Measurements from ENCODE around the gene SPAG17.
A peak's percentile ranks its signal among the peaks of the same experiment; 100 is the strongest.

SPAG17 gene

DNA sequence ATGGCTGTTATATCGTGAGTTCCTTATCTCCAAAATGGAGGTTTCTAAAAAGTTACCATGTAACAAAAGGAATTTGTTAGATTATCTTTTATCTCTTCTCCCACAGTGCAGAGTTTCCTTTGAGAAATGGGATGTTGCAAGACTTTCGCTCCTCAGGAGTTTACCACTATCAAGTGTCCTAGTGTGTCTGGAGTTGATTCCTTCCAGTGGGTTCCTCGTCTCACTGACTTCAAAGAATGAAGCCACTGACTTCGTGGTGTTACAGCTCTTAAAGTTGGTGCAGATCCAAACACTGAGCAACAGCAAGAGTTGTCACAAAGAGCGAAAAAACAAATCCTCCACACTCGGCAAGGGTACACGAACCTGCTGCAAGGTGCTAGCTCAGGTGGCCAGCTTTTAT is 37.0 kb downstream of the SPAG17 start:
- H3K9me3 Mint-ChIP-seq = no peaks in the 10 kb centered on the region
- H3K27me3 Mint-ChIP-seq = peaks cover 4% of the 10 kb centered on the region
- H3K36me3 Mint-ChIP-seq (ENCODE audit: low read depth) = no peaks in the 10 kb centered on the region
- no peaks in the 10 kb centered on the region for H3K4me1 Mint-ChIP-seq (ENCODE audit: low read depth)
- DNase-seq = no peak
- H3K27ac Mint-ChIP-seq = no peak overlapping the region
- no peak overlapping the region for H3K4me3 Mint-ChIP-seq

DNA sequence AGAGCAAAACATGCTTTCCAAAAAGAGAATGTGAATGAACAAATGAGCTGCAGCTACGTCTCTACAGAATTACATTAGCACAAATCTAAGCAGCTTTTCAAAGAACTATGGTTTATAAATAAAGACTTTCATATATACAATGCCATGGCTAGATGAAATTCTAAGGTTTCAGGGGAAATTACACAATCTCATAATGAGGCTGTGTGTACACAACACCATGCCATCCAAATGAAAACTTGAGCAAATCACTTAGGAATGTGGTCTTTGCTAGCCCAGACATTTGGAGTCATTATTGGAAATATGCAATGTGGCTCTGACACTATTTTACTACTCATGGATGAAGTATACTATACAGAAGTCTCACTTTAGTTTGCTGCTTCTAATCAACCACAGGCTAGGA is 37.5 kb downstream of the SPAG17 start:
- Mint-ChIP-seq H3K9me3 (no peaks in the 10 kb centered on the region), H3K27me3 (peaks cover 4% of the 10 kb centered on the region), H3K36me3 (ENCODE audit: low read depth) (no peaks in the 10 kb centered on the region), H3K27ac (no peak overlapping the region), H3K4me3 (no peak overlapping the region), H3K4me1 (ENCODE audit: low read depth) (no peaks in the 10 kb centered on the region)
- DNase-seq = no peak

DNA sequence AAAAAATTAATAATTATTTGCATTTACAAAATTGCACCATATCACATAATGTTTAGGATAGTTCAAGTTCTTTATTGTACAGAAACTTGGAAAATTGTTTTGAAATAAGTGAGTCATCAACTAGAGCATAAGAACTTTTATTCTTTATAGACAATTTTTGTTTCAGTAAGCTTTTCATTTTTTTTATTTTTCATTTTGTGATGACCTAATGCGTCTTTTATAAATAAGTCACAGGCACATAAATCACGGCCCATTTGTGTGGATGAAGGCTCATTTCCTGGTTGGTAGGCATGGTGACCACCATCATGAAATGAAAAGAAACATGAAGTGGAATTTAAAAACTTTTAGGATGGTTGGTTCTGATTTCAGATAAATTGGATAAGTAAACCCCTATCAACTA is 39.3 kb downstream of the SPAG17 start:
- H3K27me3 Mint-ChIP-seq = peaks cover 4% of the 10 kb centered on the region
- no peaks in the 10 kb centered on the region for H3K4me1 Mint-ChIP-seq (ENCODE audit: low read depth)
- no peak overlapping the region for H3K4me3 Mint-ChIP-seq
- H3K9me3 Mint-ChIP-seq = no peaks in the 10 kb centered on the region
- DNase-seq = no peak
- H3K36me3 Mint-ChIP-seq (ENCODE audit: low read depth) = no peaks in the 10 kb centered on the region
- no peak overlapping the region for H3K27ac Mint-ChIP-seq

DNA sequence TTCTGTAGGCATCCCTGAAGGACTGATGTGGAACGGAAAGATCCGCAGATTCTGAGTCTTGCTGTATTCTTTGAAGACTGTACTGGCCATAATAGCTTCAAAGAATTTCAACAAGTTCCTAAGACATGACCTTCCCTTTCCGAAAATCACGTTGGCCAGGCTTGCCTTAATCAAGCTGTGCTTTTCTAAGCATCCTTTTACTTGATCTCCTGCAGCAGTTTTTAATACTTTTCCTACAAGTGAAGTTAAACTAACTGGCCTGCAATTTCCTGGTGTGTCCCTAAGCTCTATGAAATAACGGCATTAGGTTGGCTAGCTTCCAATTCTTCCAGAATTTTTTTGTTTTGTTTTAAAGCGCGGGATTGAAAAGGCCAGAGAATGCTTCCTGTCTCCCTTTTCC is 40.3 kb downstream of the SPAG17 start:
- Mint-ChIP-seq H3K9me3 (peaks cover under 1% of the 10 kb centered on the region), H3K27me3 (peaks cover 4% of the 10 kb centered on the region), H3K27ac (no peak overlapping the region), H3K36me3 (ENCODE audit: low read depth) (no peaks in the 10 kb centered on the region), H3K4me3 (no peak overlapping the region), H3K4me1 (ENCODE audit: low read depth) (no peaks in the 10 kb centered on the region)
- DNase-seq = no peak

DNA sequence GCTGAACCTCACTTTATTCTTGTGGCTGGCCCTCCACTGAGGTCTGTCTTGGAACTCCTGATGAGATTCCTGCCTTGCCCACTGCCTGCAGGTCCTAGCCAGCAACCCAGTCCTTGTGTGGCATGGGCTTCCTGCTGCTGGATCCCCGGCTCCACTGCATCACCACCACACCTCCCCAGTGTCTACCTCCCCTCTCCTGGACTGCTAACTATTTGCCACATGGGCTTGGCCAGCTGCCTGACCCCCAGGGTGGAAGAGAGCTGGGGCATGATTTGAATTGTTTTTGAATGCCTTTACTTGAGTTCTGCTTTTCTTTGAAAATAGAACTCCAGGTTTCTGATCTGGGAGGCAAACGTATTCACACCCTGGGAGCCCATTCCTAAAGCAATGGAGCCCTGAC is 41.2 kb downstream of the SPAG17 start:
- Mint-ChIP-seq H3K9me3 (peaks cover 3% of the 10 kb centered on the region), H3K27me3 (peaks cover 4% of the 10 kb centered on the region), H3K4me1 (ENCODE audit: low read depth) (no peaks in the 10 kb centered on the region), H3K27ac (no peak overlapping the region), H3K36me3 (ENCODE audit: low read depth) (no peaks in the 10 kb centered on the region), H3K4me3 (no peak overlapping the region)
- no peak for DNase-seq

DNA sequence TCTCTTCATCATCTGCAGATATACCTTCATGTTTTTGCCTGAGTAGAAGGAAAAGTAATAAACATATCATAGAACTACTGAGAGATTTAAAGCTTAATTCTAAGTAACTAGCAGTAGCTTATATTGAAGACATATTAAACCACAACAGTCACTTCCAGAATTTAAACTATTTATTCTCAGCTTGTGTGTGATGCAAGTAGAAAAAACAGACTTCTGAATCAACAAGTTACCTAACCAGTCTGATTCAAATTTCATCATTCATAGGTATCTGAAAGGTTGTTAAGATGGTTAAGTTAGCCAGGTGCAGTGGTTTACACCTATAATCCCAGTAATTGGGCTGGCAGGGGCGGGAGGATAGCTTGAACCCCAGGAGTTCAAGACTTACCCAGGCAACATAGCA is 41.9 kb downstream of the SPAG17 start:
- Mint-ChIP-seq H3K27ac (no peak overlapping the region), H3K4me1 (ENCODE audit: low read depth) (no peaks in the 10 kb centered on the region), H3K27me3 (peaks cover 4% of the 10 kb centered on the region), H3K36me3 (ENCODE audit: low read depth) (no peaks in the 10 kb centered on the region), H3K9me3 (peaks cover 3% of the 10 kb centered on the region), H3K4me3 (no peak overlapping the region)
- DNase-seq = no peak

DNA sequence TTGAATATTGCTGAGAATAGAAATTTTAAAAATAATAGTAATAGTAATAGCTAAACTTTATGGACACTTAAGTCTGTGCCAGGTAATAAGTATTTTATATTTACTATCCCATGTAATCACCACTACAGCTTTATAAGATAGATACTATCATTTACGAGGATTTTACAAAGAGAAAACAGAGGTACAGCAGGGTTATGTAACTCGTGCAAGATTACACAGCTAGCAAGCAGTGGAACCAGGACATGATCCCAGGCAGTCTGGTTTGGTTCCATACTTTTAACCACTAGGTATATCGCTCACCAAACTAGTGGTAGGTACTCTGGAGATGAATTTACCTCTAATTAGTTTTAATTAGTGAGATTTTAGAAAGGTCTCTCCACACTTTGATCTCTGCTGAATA is 42.5 kb downstream of the SPAG17 start:
- Mint-ChIP-seq H3K4me1 (ENCODE audit: low read depth) (no peaks in the 10 kb centered on the region), H3K27ac (no peak overlapping the region), H3K4me3 (no peak overlapping the region), H3K36me3 (ENCODE audit: low read depth) (no peaks in the 10 kb centered on the region), H3K9me3 (peaks cover 3% of the 10 kb centered on the region), H3K27me3 (peaks cover 7% of the 10 kb centered on the region)
- DNase-seq = no peak

DNA sequence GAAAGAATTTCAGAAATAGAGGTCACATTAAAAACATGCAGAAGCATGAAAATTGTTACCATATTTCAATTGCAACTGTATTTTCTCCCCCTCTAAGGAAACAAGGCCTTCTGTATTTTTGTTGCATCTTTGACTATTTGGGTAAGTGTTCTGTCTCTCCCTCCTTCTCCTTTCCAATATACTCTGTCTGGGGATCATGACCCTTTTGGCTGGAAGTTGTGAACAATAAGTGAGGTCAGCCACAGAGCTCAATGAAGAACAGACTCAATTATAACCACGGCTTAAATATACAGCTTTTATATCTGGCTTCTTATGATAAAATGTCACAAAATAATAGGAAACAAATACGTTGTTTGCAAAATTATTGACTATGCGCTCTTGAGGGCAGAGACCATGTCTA is 47.1 kb downstream of the SPAG17 start:
- Mint-ChIP-seq H3K36me3 (ENCODE audit: low read depth) (no peaks in the 10 kb centered on the region), H3K4me3 (no peak overlapping the region), H3K4me1 (ENCODE audit: low read depth) (peaks cover 7% of the 10 kb centered on the region), H3K9me3 (peaks cover 3% of the 10 kb centered on the region), H3K27me3 (peaks cover 22% of the 10 kb centered on the region), H3K27ac (no peak overlapping the region)
- no peak for DNase-seq

DNA sequence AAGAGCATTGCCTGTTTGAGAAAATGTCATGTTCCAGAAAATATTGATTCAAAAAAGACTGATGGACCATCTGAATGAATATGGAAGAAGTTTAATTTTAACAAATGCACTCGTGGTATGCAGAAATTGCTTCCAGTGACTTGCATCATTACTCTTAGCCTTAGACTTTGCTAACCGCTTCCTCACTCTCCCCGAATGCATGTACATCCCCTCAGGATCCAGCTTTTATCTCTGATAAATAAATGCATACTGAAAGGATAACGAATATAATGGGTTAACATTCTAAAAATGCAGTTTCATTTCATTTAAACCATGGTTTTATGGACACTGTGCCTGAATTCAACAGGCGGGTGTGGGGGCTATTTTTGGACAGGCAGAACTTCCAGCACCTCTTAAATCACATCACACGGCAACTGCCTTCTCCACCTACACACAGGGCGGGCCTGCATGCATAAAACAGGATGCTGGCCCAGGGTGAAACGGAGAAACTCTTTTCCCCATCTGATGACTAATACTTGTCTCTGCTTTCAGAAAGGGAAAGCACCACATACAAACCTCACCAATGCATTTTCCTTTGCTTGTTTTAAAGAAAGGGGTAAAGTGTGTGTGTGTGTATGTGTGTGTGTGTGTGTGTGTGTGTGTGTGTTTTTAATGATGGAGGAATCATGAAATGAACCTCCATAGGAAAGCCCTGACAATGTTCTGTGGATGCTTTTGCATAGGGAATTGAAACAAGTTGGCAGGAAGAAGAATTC is 48.7 kb downstream of the SPAG17 start:
- Mint-ChIP-seq H3K27ac (no peak overlapping the region), H3K4me3 (no peak overlapping the region), H3K36me3 (ENCODE audit: low read depth) (no peaks in the 10 kb centered on the region), H3K27me3 (peaks cover 25% of the 10 kb centered on the region), H3K9me3 (peaks cover 3% of the 10 kb centered on the region), H3K4me1 (ENCODE audit: low read depth) (peaks cover 7% of the 10 kb centered on the region)
- peak; percentile 34 for DNase-seq

DNA sequence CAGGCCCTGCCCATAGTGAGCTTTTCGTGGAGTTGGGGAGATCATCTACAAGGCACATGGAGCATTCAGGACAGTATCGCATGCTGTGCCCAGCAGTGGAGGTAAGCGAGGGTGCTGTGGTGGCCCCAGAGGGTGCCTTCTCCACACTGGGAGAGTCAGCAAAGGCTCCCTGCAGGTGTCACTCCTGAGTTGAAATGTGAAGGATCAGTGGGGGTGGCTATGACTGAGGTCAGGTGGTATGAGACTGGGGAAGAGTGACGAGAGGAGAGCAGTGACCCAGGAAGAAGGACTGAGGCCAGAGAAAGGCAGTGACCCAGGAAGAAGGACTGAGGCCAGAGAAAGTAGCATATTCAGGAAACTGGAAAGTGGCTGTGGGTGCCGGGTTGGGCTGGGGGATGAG is 53.0 kb downstream of the SPAG17 start:
- peaks cover 22% of the 10 kb centered on the region for H3K27me3 Mint-ChIP-seq
- H3K4me3 Mint-ChIP-seq = no peak overlapping the region
- no peaks in the 10 kb centered on the region for H3K9me3 Mint-ChIP-seq
- DNase-seq = no peak
- H3K27ac Mint-ChIP-seq = no peak overlapping the region
- peaks cover 7% of the 10 kb centered on the region for H3K4me1 Mint-ChIP-seq (ENCODE audit: low read depth)
- H3K36me3 Mint-ChIP-seq (ENCODE audit: low read depth) = no peaks in the 10 kb centered on the region

DNA sequence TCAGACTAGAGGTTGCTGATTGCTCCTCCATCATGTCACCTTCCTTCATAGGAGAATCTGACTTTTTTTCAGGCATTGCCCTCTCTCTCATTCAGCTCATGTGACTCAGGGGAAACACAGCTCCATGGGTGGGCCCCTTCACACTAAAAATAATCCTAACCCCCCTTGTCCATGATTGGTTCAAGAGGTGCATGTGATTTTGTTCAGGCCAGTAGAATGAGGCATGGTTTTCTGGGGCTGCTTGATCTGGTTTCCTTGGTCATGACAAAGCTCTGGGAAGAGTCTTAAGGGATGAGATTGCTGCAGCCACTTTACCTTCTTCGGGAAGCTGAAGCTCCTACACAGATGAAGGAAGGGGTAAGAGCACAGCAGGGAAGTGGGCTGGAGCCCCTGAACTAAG is 56.3 kb downstream of the SPAG17 start:
- Mint-ChIP-seq H3K4me1 (ENCODE audit: low read depth) (no peaks in the 10 kb centered on the region), H3K4me3 (no peak overlapping the region), H3K9me3 (peaks cover 3% of the 10 kb centered on the region), H3K27ac (no peak overlapping the region), H3K36me3 (ENCODE audit: low read depth) (no peaks in the 10 kb centered on the region), H3K27me3 (peaks cover 13% of the 10 kb centered on the region)
- DNase-seq = no peak

DNA sequence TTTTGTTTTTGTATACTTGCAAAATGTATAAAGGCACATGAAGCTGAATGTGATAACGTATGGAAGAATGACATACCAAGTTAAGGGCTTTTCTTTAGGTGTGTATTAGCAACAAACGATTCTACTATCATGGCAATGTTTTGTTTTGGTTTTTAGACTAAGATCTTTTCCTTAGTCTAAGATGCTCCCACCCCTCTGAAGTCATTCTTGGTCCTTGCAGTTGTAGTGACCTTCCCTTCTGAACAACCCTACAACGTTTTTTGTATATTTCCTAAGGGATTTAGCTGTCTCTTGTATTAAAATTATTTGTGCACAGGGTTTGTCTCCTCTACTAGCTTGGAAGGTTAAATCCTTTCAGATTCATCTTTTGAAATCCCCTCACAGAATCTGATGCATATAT is 61.0 kb downstream of the SPAG17 start:
- no peak overlapping the region for H3K4me3 Mint-ChIP-seq
- peaks cover 3% of the 10 kb centered on the region for H3K9me3 Mint-ChIP-seq
- H3K27ac Mint-ChIP-seq = no peak overlapping the region

DNA sequence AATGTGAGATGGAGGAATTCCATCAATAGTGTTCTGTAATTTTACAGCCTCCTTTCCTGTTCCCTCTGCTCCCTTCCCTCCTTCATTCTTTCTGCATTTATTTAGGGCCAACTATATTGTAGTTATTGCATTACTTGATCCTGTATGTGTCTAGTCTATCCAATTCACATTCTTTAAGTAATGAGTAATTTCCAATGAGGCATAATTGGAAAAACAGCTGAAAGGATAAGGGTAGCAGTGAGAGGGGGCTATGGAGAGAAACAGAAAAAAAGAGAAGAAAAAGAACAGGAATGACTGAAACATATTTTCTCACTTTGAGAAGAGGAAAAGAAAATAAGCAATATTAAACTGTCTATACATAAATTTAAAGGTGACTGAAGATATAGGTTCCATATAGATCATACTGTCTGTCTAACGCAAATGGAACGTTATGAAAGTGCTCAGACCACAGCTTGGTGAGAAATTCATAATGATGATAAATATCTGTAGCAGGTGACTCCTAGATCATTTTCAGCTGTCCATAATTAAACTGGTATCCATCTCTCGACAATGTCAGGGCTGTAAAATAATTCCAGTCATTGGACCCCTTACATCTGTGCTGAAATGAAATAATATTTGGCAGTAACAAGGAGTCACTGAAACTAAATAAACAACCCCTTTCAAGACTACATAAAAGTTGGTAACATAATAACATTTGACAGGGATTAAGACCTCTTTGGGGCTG is 61.8 kb downstream of the SPAG17 start:
- no peak for DNase-seq
- no peaks in the 10 kb centered on the region for H3K36me3 Mint-ChIP-seq (ENCODE audit: low read depth)

More for the DNA sequence above, 61.0 kb downstream of the SPAG17 start:
- DNase-seq = no peak
- Mint-ChIP-seq H3K27me3 (no peaks in the 10 kb centered on the region), H3K36me3 (ENCODE audit: low read depth) (no peaks in the 10 kb centered on the region), H3K4me1 (ENCODE audit: low read depth) (no peaks in the 10 kb centered on the region)

DNA sequence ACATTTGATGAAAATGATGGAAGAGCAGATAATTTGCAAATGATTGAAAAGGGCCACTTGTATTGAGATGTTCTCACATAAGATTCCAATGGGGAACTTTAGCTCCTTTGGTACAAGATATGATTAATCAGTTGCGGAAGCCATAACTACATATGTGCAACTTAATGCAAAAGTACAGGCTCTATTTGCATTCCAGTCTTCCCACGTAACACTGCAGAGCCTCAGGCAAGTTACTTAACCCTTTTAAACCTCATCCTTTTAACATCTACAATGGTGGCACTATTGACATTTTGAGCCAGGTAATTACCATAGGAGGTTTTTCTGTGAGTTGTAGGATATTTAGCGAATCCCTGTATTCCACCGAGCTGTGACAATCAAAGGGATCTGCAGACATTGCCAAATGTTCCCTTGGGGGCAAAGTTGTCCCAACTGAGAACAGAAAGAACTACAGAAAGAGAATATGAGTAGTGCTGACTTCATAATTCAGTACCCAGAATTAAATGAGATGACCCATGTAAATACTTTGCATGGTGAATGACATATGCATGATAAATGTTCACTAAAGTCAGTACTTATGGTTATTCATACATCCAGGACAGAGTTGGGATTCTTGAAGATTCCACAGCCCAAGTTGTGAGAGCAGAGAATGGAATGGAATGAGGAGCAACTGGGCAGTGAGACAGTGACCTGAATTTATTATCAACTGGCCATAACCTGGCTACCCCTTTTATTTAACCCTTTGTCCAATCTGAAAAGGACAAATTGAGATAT is 62.6 kb downstream of the SPAG17 start:
- Mint-ChIP-seq H3K27ac (no peak overlapping the region), H3K4me1 (ENCODE audit: low read depth) (no peaks in the 10 kb centered on the region), H3K9me3 (peaks cover 3% of the 10 kb centered on the region), H3K27me3 (no peaks in the 10 kb centered on the region), H3K4me3 (no peak overlapping the region), H3K36me3 (ENCODE audit: low read depth) (no peaks in the 10 kb centered on the region)
- DNase-seq = no peak

More for the DNA sequence above, 61.8 kb downstream of the SPAG17 start:
- H3K9me3 Mint-ChIP-seq = peaks cover 3% of the 10 kb centered on the region
- no peak overlapping the region for H3K4me3 Mint-ChIP-seq
- H3K27ac Mint-ChIP-seq = no peak overlapping the region
- no peaks in the 10 kb centered on the region for H3K27me3 Mint-ChIP-seq
- no peaks in the 10 kb centered on the region for H3K4me1 Mint-ChIP-seq (ENCODE audit: low read depth)
